ENCODE measurements around the gene ARPC5.

The ARPC5 gene

GRCh38 chr1:183584147-183584546 is 51.4 kb downstream of the ARPC5 start:
- DNase-seq: no peak

GRCh38 chr1:183583466-183583865 is 52.1 kb downstream of the ARPC5 start:
- DNase-seq: no peak

- no peak for DNase-seq
These were observed 53.4 kb downstream of the ARPC5 start for GRCh38 chr1:183582021-183582713.

DNA sequence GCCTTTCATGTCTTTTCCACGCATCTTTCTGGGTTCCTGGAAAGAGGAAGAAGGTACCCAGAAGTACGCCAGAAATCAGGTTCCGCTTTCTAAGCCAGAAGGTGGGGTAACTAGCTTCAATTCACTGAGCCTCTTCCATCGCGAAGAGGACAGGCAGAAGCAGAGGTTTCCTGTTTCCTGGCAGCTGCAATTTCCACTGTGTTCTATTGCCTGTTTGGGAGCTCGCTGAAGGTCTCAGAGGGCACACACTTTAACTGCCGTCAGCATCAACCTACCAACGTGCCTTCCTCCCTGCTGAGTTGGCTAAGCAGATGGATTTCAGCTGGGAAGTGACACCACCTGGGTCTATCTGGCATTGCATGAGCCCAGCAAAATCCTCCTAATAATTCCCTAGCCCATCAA is 55.3 kb downstream of the ARPC5 start:
- no peak for DNase-seq

DNA sequence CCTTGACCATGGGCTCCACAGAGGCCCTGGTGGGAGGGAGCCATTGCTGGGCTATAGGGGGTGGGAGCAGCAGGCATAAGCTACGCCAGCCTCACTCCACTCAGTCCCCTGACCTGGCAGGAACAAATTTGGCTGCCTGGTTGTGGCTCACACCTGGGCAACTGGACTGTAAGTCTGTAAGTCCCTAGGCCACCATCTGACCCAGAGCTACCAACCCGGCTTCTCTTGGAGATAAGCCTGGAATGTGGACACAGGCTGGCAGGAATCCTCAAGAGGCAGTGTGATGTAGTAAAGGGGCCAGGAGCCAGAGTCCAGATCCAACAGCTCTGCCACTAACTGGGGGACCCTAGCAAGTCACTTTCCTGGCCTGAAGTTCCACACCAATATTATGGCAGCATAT is 56.7 kb downstream of the ARPC5 start:
- DNase-seq: no peak

DNA sequence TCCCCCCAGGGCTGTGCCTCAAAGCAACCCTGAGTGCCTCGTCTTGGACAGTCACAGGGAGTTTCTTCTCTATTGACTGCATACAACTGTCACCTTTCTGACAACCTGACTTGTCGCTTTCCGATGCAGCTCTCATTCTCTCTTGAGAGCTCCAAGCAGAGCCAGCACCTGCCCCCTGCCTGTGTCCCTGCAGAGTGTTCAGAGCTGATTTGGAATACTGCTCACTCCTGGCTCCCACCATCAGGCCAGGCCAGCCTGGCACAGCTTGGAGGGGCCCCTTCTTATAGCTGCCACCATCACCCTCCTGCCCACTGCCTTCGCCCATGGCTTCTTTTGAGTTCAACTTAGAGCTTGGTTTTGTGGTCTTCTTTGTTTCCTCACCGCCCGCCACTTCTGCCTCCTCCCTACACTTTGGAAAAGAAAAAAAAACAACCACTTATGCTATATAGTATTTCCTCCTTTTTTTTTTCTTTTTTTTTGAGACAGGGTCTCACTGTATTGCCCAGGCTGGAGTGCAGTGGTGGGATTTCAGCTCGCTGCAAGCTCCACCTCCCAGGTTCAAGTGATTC is 57.6 kb downstream of the ARPC5 start:
- DNase-seq: no peak

DNA sequence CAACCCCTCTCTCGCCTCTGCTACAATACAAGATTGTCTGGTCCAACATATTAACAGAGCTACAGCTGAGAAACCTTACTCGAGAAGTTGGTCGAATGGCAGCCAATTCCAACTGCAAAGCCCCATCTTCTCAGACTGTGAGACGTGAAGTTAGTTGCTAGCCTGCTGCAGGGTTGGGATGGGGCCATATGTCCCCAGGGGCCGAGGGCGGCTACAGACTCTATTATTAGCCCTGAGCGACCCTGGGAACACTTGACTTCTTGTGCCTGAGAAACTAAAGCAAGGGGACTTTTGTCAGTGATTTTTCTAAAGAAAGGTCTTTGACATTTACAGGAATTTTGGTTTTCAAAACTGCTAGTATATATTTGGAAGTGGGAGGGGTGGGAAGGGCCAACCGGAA is 59.0 kb downstream of the ARPC5 start:
- no peak for DNase-seq

GRCh38 chr1:183575606-183576005 is 60.0 kb downstream of the ARPC5 start:
- no peak for DNase-seq

DNA sequence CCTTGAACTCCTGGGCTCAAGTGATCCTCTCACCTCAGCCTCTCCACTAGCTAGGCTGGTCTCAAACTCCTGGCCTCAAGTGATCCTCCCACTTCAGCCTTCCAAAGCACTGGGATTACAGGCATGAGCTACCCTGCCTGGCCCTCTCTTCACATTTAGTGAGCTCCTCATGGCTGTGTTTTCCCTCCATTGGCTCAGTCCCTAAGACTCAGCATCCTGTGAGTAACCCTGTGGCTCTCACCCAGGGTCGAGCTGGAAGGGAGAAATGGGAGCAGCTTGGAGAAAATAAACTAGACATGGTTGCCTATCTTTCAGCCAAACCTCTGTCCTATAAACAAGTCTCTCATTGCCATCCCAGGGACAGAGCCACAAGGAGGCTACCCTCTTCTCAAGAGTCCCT is 62.9 kb downstream of the ARPC5 start:
- DNase-seq: no peak

DNA sequence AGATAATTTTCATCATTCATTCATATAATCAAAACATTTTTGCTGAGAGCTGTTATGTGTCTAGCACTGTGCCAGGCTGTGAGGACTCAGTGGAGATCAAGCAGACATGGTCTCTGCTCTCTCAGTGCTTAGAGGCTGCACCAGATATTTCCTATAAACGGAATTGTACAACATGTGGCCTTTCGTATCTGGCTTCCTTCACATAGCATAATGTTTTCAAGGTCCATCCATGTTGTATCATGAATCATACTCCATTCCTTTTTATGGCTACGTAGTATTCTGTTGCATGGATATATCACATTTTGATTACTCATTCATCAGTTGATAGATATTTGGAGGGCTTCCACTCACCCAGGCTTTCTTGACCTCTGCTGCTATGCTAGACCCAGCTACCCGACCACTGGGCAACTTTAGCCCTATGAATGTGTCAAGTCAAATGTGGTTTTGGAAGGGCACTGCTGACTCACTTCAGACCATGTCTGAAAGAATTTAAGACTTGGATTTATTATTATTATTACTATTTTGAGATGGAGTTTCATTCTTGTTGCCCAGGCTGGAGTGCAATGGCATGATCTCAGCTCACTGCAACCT is 63.8 kb downstream of the ARPC5 start:
- DNase-seq: no peak
